GM10266 (cell line): ENCODE measurements around the gene ARID4B.

ENCODE experiments used
- DNase-seq: peaks from one replicate; pipeline ENCODE4 v3.0.0; 2012; ENCODE audit errors: extremely low spot score
- CTCF ChIP-seq: IDR thresholded peaks from 2 replicates; pipeline ENCODE4 v1.5.1; 2012; ENCODE audit warnings: mild to moderate bottlenecking, low read depth; ENCODE audit not compliant: control insufficient read depth, insufficient read depth; ENCODE audit errors: missing control alignments

ARID4B gene

GRCh38 chr1:235329139-235329902 is 1.3 kb upstream of the ARID4B start:
- DNase-seq: peak; percentile 47
- TF ChIP-seq CTCF: peak; percentile 39

GRCh38 chr1:235328271-235329138 is 526 bp upstream of the ARID4B start, which contains the start of gene GGPS1:
Gene GGPS1 (plus strand): TSS chr1:235328570. CDS start chr1:235335265, 6,695 bp downstream.
- peak; percentile 94 for DNase-seq
- TF ChIP-seq CTCF: no peak

GRCh38 chr1:235326719-235327558 is 1.0 kb downstream of the ARID4B start:
- no peak for TF ChIP-seq CTCF
- peak; percentile 30 for DNase-seq

- TF ChIP-seq CTCF: no peak
- no peak for DNase-seq
Observed at GRCh38 chr1:235325854-235326253, 2.1 kb downstream of the ARID4B start.

GRCh38 chr1:235325139-235325538 is 2.8 kb downstream of the ARID4B start:
- no peak for DNase-seq
- TF ChIP-seq CTCF: no peak

- DNase-seq: no peak
- no peak for TF ChIP-seq CTCF
Observed at GRCh38 chr1:235324296-235324695, 3.7 kb downstream of the ARID4B start.
